ENCODE results near the gene TRPV6. TPM values are rescaled to one million over a fixed set of nuclear protein-coding genes. Genes with fewer than 3 reads are reported as not detected.

The TRPV6 gene
- total and polyA plus RNA-seq, 8 donors = 36.1 to 308 (median 56.5) TPM

- intact Hi-C loops (cut with DNase I) = no loop called here
- TF ChIP-seq CTCF (IDR thresholded peaks at IDR 0.05) = no peak
- no peak for FAIRE-seq
Observed at GRCh38 chr7:142868188-142868985, 17.2 kb downstream of the TRPV6 start.

GRCh38 chr7:142867398-142868187, 18.0 kb downstream of the TRPV6 start:
- Histone ChIP-seq H3K36me3 (no peaks in the 10 kb centered on the region), H3K27ac (no peak overlapping the region)

More at GRCh38 chr7:142868188-142868985, 17.2 kb downstream of the TRPV6 start:
- H3K9me3 ChIP-seq = no peaks in the 10 kb centered on the region
- no peak overlapping the region for H3K4me3 ChIP-seq
- no peaks in the 10 kb centered on the region for H3K27me3 ChIP-seq
- H3K27ac ChIP-seq = no peak overlapping the region
- H3K4me1 ChIP-seq = no peaks in the 10 kb centered on the region
- 62 to 81% methylated on average over 30 to 31 of the region's 31 CpGs for WGBS, 2 donors
- no peak for ATAC-seq
- no peaks in the 10 kb centered on the region for H3K36me3 ChIP-seq
- no peak for DNase-seq

GRCh38 chr7:142867097-142867378, 18.5 kb downstream of the TRPV6 start:
- 35 to 42% methylated on average over 4 of the region's 4 CpGs for WGBS, 2 donors
- Histone ChIP-seq H3K4me3 (no peak overlapping the region), H3K27me3 (no peaks in the 10 kb centered on the region), H3K27ac (no peak overlapping the region), H3K9me3 (no peaks in the 10 kb centered on the region), H3K36me3 (no peaks in the 10 kb centered on the region), H3K4me1 (no peaks in the 10 kb centered on the region)
- DNase-seq (no peak), ATAC-seq (no peak), FAIRE-seq (no peak)
- intact Hi-C loops (cut with DNase I) = no loop called here
- TF ChIP-seq CTCF (IDR thresholded peaks at IDR 0.05) = no peak

More at GRCh38 chr7:142867398-142868187, 18.0 kb downstream of the TRPV6 start:
- Histone ChIP-seq H3K9me3 (no peaks in the 10 kb centered on the region), H3K4me1 (no peaks in the 10 kb centered on the region), H3K27me3 (no peaks in the 10 kb centered on the region), H3K4me3 (no peak overlapping the region)
- FAIRE-seq = no peak
- no peak for TF ChIP-seq CTCF (IDR thresholded peaks at IDR 0.05)
- ATAC-seq = no peak
- 59 to 75% methylated on average over 18 of the region's 18 CpGs for WGBS, 2 donors
- intact Hi-C loops (cut with DNase I) = no loop called here
- DNase-seq = no peak

- no peaks in the 10 kb centered on the region for H3K4me1 ChIP-seq
- peaks cover 0 to 3% (median 0%) of the 10 kb centered on the region in 3 donors for H3K36me3 ChIP-seq
- H3K4me3 ChIP-seq = no peak overlapping the region
- no peak for FAIRE-seq
- ATAC-seq = peak; percentile 66 to 94 (median 84)
- no peaks in the 10 kb centered on the region for H3K27me3 ChIP-seq
- WGBS, 2 donors = 41 to 45% methylated on average over 18 of the region's 18 CpGs
- no peak overlapping the region for H3K27ac ChIP-seq
- intact Hi-C loops (cut with DNase I) = no loop called here
- no peaks in the 10 kb centered on the region for H3K9me3 ChIP-seq
- DNase-seq = peak in 5 of 6 donors; percentile 45 to 82 (median 69)
- peak; percentile 38 to 59 (median 58) for TF ChIP-seq CTCF (IDR thresholded peaks at IDR 0.05)
Observed at GRCh38 chr7:142866361-142867096, 19.0 kb downstream of the TRPV6 start.
